Neural progenitor cell (in vitro differentiated cells): ENCODE data around the gene PLXNC1.

Experiments used
- CTCF ChIP-seq: fragments of 200-600 bp; sonication (generic); IDR thresholded peaks from 2 replicates; pipeline ENCODE4 v1.5.1; 2017; ENCODE audit warnings: antibody characterized with exemption, mild to moderate bottlenecking
- EZH2 ChIP-seq: fragments of 200-600 bp; sonication (generic); IDR thresholded peaks from 2 replicates; pipeline ENCODE4 v1.6.1; 2017; ENCODE audit warnings: antibody characterized with exemption, mild to moderate bottlenecking, moderate library complexity
- EZH2phosphoT487 ChIP-seq: fragments of 200-600 bp; sonication (generic); IDR thresholded peaks from 2 replicates; pipeline ENCODE4 v1.6.1; 2017; ENCODE audit warnings: antibody characterized with exemption

- TF ChIP-seq CTCF (no peak), EZH2phosphoT487 (no peak), EZH2 (no peak)
Observed at GRCh38 chr12:94191811-94192210, 43.4 kb downstream of the PLXNC1 start.
